Measurements from ENCODE around the gene BLVRA. TPM values are rescaled to one million over a fixed set of nuclear protein-coding genes. Genes with fewer than 3 reads are reported as not detected.

BLVRA gene
- total RNA-seq, 1 experiment from 2014 or later, result 29.7 TPM

- TF ChIP-seq ZFX (IDR thresholded peaks at IDR 0.05), result no peak
- TF ChIP-seq ATF3 (IDR thresholded peaks at IDR 0.05), result no peak
- no peak for TF ChIP-seq CEBPB (IDR thresholded peaks at IDR 0.05; ENCODE audit: low read depth)
- no peak for TF ChIP-seq CTCF (IDR thresholded peaks at IDR 0.05 in 2 of 3, conservative IDR thresholded peaks at IDR 0.05 in 1 of 3; ENCODE audit: borderline replicate concordance in 1 of 3, insufficient read depth in 1 of 3, low read depth in 2 of 3, low read length in 2 of 3)
- no peak for TF ChIP-seq SP1 (IDR thresholded peaks at IDR 0.05; ENCODE audit: low read depth)
- no peak for TF ChIP-seq JUND (IDR thresholded peaks at IDR 0.05)
- no peak for TF ChIP-seq CBX3 (IDR thresholded peaks at IDR 0.05; ENCODE audit: low read depth)
- TF ChIP-seq EZH2 (IDR thresholded peaks at IDR 0.05), result no peak
- no peak for TF ChIP-seq TCF7L2 (IDR thresholded peaks at IDR 0.05; ENCODE audit: borderline replicate concordance, extremely low read depth, insufficient read depth, insufficient read length)
- no peak for TF ChIP-seq EZH2phosphoT487 (IDR thresholded peaks at IDR 0.05; ENCODE audit: borderline replicate concordance)
- TF ChIP-seq ELF1 (IDR thresholded peaks at IDR 0.05; ENCODE audit: borderline replicate concordance, low read depth), result no peak
- TF ChIP-seq, protein P1, sequence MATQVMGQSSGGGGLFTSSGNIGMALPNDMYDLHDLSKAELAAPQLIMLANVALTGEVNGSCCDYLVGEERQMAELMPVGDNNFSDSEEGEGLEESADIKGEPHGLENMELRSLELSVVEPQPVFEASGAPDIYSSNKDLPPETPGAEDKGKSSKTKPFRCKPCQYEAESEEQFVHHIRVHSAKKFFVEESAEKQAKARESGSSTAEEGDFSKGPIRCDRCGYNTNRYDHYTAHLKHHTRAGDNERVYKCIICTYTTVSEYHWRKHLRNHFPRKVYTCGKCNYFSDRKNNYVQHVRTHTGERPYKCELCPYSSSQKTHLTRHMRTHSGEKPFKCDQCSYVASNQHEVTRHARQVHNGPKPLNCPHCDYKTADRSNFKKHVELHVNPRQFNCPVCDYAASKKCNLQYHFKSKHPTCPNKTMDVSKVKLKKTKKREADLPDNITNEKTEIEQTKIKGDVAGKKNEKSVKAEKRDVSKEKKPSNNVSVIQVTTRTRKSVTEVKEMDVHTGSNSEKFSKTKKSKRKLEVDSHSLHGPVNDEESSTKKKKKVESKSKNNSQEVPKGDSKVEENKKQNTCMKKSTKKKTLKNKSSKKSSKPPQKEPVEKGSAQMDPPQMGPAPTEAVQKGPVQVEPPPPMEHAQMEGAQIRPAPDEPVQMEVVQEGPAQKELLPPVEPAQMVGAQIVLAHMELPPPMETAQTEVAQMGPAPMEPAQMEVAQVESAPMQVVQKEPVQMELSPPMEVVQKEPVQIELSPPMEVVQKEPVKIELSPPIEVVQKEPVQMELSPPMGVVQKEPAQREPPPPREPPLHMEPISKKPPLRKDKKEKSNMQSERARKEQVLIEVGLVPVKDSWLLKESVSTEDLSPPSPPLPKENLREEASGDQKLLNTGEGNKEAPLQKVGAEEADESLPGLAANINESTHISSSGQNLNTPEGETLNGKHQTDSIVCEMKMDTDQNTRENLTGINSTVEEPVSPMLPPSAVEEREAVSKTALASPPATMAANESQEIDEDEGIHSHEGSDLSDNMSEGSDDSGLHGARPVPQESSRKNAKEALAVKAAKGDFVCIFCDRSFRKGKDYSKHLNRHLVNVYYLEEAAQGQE (IDR thresholded peaks at IDR 0.05; ENCODE audit: low read depth), result no peak
- no peak for TF ChIP-seq POLR2A (IDR thresholded peaks at IDR 0.05; ENCODE audit: borderline replicate concordance, extremely low read depth, insufficient read depth, insufficient read length)
- no peak for TF ChIP-seq FOSL1 (IDR thresholded peaks at IDR 0.05; ENCODE audit: low read depth)
- no peak for TF ChIP-seq MAX (IDR thresholded peaks at IDR 0.05)
- TF ChIP-seq RAD21 (IDR thresholded peaks at IDR 0.05; ENCODE audit: low read depth), result no peak
- ATAC-seq (no peak), DNase-seq (ENCODE audit: low read depth, low spot score) (no peak)
- Histone ChIP-seq H3K4me1 (ENCODE audit: control insufficient read depth in 1 of 2, insufficient read depth in 2 of 2, low read length in 2 of 2) (no peaks in the 10 kb centered on the region), H3K9me3 (ENCODE audit: control insufficient read depth in 1 of 2, insufficient read depth in 1 of 2, low read depth in 1 of 2, low read length in 2 of 2) (no peaks in the 10 kb centered on the region), H3K9ac (ENCODE audit: low read length) (no peak overlapping the region), H3K9me2 (ENCODE audit: insufficient read depth) (no peaks in the 10 kb centered on the region), H3K79me2 (ENCODE audit: insufficient read depth, low read length) (no peaks in the 10 kb centered on the region), H3K4me3 (replicated peaks in 1 of 2; ENCODE audit: low read depth in 1 of 2, low read length in 2 of 2) (no peak overlapping the region), H3K27ac (ENCODE audit: low read depth, low read length) (no peak overlapping the region), H2AFZ (ENCODE audit: low read depth, low read length, poor library complexity, severe bottlenecking) (no peak overlapping the region), H3K36me3 (ENCODE audit: control insufficient read depth in 1 of 2, insufficient read depth in 2 of 2, low read length in 2 of 2) (no peaks in the 10 kb centered on the region; a peak in 1 of 4 replicates), H3K4me2 (ENCODE audit: low read length) (no peak overlapping the region), H4K20me1 (ENCODE audit: insufficient read depth) (no peaks in the 10 kb centered on the region), H3K27me3 (ENCODE audit: insufficient read depth, low read length) (no peaks in the 10 kb centered on the region)
- intact Hi-C loops (cut with micrococcal nuclease), result no loop called here
- no TSS peak for BruUV-seq (replicated peaks)
- POLR2A ChIA-PET, result no interaction called here
- RAD21 ChIA-PET (ENCODE audit: low non-redundant PET in 1 of 2, low total read pairs in 2 of 2, uncharacterized antibody in 2 of 2, unreplicated experiment in 2 of 2), result no interaction called here
- CTCF ChIA-PET, result no interaction called here
These were observed 31.5 kb downstream of the BLVRA start for GRCh38 chr7:43790006-43790405.

Measured in HCT116 (cell line).